HG03342 (cell line): ENCODE measurements around the gene RBM44.
"Not testable (repeated sequence)": the region's sequence is repeated elsewhere in the genome, so short reads cannot be mapped to it uniquely, and the experiment has no call there.

Experiments
- ATAC-seq: cut with Tn5 transposase; IDR thresholded peaks from one replicate; pipeline ENCODE4 v1.9.1; 2021; ENCODE audit warnings: mild to moderate bottlenecking, moderate library complexity; ENCODE audit not compliant: unreplicated experiment

The RBM44 gene

DNA sequence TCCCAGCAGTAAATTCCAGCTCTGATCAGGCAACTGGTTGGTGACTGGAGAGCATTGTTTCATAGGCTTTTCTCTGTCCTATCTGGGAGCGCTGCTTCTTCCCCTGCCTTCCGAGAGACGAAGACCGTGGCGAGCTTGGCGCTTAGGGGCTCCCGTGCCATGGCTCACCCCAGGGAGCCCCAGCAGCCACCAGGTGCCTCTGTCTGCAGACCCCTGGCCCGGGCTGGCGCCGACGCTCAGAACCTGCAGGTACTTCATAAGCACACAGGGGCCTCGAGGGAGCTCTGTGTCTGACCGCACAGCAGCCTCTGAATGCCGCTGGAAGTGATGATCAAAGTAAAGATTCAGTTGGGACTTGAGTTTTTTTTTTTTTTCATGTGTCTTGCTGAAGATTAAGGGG, 19.1 kb upstream of the RBM44 start:
- no peak for ATAC-seq

- no peak for ATAC-seq
Observed at GRCh38 chr2:237782181-237782580, 16.4 kb upstream of the RBM44 start.

GRCh38 chr2:237783678-237784077, 14.9 kb upstream of the RBM44 start:
- ATAC-seq: not testable (repeated sequence)

- ATAC-seq: no peak
Observed at GRCh38 chr2:237786936-237787335, 11.6 kb upstream of the RBM44 start.

DNA sequence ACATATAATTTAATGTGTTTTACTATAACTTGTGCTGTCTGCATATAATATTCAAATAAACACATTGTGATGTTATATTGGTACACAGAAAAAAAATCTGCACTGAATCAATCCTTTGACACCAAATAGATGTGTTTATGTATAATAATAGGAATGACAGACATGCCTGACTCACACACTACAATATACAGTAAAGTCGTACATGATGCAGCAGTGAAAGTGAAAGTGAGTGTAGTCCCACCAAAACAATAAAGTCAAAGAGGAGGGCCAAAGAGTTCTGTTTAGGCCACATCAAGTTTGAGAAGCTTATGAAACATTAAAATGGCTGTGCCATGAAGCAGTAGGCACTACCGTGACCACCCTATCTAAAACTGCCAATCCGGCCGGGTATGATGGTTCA, 8.2 kb upstream of the RBM44 start:
- ATAC-seq: no peak

GRCh38 chr2:237791977-237792727, 6.4 kb upstream of the RBM44 start:
- ATAC-seq: no peak

DNA sequence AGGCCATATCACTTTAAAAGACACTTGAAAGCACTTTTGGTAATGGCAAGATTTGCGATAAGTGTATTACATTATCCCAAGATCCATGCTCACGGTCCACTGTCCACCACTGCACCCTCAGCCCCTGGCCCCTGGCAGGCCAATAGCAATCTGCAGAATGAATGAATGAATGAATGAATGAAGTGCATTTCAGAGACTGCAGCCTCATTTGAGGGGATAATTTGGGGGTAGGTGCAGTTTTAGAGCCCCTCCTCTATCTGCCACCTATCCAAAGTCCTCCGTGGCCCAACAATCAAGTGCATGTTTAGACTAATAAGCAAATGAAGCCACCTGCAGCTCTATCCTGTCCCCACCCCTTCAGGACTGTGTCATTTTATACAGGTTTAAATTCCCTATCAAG, 1.3 kb upstream of the RBM44 start:
- no peak for ATAC-seq

DNA sequence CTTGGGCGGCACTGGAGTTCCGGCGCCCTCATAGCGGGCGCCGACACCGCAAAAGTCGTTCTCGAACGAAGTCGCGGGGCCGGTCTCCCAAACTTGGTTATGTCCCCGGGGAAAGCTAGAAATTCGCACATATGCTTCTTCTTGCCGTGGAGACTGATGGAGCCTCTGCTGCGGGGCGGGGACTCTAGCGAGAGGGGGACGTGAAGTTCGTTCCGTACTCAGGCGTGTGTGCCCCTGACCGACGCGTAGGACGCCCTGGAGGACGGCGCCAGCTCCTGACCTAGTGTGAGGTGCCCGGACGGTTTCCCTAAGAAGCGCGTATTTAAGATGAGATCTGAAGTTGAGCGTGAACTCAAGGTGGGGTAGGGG, 465 bp downstream of the RBM44 start:
- no peak for ATAC-seq

DNA sequence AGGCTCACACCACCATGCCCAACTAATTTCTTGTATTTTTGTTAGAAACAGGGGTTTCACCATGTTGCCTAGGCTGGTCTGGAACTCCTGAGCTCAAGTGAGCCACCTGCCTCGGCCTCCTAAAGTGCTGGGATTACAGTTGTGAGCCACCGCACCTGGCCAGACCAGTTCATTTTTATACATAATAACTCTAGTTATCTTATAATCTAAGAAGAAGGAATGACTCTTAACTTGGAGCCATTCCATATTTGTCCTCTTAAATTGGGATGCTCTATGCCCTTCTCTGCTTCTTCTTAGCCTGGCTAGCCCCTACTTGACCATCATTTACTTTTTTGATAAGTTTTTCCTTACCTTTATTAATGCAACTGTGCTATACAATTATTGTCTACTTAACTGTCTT, 2.9 kb downstream of the RBM44 start:
- ATAC-seq: no peak

DNA sequence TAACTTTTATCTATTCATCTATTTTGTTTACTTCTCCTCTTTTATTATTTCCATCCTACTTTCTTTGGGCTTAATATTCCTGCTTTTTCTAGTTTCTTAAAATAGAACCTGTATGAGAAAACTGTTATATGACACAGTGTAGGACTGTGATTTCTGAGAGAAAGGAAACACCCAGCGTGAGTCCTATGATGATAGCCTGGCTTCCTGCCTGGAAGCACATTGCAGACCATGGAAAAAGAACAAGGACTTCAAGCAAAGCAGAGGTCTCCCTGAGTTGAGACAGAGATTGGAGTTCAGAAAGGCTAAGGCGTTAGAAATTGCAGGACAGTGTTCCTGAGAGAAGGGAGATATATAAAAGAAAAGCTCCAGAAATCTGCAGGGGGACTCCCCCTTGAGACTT, 7.8 kb downstream of the RBM44 start:
- ATAC-seq: no peak

DNA sequence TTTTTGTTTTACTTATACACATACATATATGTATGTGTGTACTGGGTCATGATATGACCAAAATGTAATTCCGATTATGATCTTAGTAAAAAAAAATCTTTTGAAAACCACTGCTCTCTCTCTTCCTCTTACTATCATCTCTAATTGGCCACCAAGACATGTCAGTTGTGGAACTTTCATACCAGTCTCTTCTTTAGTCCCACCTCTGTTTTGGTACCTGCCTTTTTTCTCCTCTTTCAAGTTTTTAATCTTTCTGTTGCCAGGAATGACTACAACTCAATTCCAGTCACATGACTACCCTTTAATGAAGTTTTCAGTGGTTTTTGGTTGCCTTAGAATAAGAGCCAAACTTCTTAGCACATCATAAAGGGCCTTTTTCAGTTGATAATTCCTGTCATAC, 17.1 kb downstream of the RBM44 start:
- ATAC-seq: no peak

GRCh38 chr2:237816531-237816930, 18.0 kb downstream of the RBM44 start:
- no peak for ATAC-seq

GRCh38 chr2:237818066-237818473, 19.5 kb downstream of the RBM44 start:
- no peak for ATAC-seq

DNA sequence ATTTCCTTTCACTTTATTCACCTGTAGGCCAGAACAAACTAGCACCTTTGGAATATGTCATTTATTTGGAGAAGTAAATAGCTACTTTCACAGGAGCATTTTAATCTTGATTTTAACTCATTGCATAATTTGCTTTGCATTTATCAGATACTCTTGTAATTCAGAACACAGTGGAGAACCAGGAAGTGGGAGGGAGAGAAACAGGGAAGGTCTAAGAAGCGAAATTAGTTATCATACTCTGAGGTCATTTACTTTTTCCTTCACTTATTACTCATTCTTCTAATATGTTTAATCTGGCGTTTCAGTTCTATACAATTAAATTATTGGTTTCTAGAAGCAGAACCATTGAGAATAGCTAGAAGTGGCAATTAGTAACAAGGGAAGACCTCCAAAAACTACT, 20.7 kb downstream of the RBM44 start:
- no peak for ATAC-seq

GRCh38 chr2:237820421-237820820, 21.8 kb downstream of the RBM44 start:
- ATAC-seq: no peak

- no peak for ATAC-seq
Observed at GRCh38 chr2:237823544-237823943, 25.0 kb downstream of the RBM44 start.

DNA sequence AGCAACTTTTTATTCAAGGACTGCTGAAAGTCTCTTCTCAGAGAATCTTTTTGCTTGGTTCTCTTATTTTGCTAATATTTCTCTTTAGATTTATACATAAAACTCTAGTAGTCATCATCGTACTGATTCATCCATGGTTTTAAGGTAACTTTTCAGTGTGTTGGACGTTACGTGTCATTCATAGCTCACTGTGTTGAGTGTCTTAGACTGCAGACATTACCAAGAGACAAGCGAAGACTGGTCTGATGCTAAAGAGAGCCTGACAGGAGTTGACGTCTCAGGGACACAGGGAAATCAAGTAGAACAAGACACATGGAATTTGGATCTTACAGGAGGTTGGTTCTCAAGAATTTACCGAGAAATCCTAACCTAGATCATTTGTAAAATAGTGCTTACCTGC, 25.5 kb downstream of the RBM44 start:
- ATAC-seq: no peak

- no peak for ATAC-seq
Observed at GRCh38 chr2:237827421-237827987, 28.9 kb downstream of the RBM44 start.

- no peak for ATAC-seq
Observed at GRCh38 chr2:237830522-237830921, 31.9 kb downstream of the RBM44 start.

GRCh38 chr2:237833546-237833945, 35.0 kb downstream of the RBM44 start:
- no peak for ATAC-seq

GRCh38 chr2:237835372-237835771, 36.8 kb downstream of the RBM44 start:
- ATAC-seq: no peak

GRCh38 chr2:237841051-237841450, 42.5 kb downstream of the RBM44 start:
- no peak for ATAC-seq

DNA sequence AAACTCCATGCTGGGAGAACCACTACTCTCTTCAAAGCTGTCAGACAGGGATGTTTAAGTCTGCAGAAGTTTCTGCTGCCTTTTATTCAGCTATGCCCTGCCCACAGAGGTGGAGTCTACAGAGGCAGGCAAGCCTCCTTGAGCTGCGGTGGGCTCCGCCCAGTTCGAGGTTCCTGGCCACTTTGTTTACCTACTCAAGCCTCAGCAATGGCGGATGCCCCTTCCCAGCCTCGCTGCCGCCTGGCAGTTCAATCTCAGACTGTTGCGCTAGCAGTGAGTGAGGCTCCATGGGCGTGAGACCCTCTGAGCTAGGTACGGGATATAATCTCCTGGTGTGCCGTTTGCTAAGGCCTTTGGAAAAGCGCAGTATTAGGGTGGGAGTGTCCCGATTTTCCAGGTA, 50.4 kb downstream of the RBM44 start:
- ATAC-seq: not testable (repeated sequence)
